Tongue (tissue), 2 donors: ENCODE measurements around the gene ME3. TPM values are rescaled to one million over a fixed set of nuclear protein-coding genes. Genes with fewer than 3 reads are reported as not detected.
A peak's percentile ranks its signal among the peaks of the same experiment; 100 is the strongest.
"Not testable (repeated sequence)": the region's sequence is repeated elsewhere in the genome, so short reads cannot be mapped to it uniquely, and the experiment has no call there.

Experiments used
- DNase-seq: peaks from one replicate; pipeline ENCODE4 v3.0.0-alpha.2; 2015
- total RNA-seq: library from RNA; depleted of rRNA; stranded (reverse); fragments of >200 nt; gene quantifications from one replicate; pipeline ENCODE4 v1.2.3, GENCODE V29; 2014

Gene ME3
- total RNA-seq, 1 donor from 2014 or later, result 18.2 TPM

- DNase-seq, result peak; percentile 77
These were observed 51.4 kb downstream of the ME3 start for GRCh38 chr11:86620891-86621521.

DNA sequence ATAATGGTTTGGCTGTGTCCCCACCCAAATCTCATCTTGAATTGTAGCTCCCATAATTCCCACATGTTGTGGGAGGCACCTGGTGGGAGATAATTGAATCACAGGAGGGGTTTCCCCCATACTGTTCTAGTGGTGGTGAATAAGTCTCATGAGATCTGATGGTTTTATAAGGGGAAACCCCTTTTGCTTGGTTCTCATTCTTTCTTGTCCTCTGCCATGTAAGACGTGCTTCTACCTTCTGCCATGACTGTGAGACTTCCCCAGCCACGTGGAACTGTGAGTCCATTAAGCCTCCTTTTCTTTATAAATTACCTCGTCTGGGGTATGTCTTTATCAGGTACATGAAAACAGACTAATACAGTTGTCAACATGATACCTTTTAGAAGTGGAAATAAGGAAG lies 53.0 kb downstream of the ME3 start:
- not testable (repeated sequence) for DNase-seq

GRCh38 chr11:86617502-86617901 lies 54.9 kb downstream of the ME3 start:
- DNase-seq, result peak; percentile 64

DNA sequence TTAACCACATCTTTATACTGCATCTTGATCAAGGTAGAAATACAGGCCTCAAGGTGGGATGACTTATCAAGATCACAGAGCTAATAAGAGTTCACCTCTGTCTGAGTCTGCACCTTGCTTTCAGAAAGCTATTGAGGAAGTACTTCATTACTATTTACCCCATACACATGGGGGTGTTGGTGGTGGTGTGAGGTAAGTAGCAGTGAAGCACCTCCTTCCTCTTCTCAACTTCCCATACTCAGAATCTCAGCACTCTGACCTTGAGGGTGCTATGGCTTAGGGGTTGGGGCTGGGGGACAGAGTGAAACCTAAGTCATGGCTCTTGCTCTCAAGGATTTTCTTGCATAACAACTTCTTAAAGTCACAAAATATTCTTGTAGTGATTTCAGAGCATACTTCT lies 56.9 kb downstream of the ME3 start:
- no peak for DNase-seq

DNA sequence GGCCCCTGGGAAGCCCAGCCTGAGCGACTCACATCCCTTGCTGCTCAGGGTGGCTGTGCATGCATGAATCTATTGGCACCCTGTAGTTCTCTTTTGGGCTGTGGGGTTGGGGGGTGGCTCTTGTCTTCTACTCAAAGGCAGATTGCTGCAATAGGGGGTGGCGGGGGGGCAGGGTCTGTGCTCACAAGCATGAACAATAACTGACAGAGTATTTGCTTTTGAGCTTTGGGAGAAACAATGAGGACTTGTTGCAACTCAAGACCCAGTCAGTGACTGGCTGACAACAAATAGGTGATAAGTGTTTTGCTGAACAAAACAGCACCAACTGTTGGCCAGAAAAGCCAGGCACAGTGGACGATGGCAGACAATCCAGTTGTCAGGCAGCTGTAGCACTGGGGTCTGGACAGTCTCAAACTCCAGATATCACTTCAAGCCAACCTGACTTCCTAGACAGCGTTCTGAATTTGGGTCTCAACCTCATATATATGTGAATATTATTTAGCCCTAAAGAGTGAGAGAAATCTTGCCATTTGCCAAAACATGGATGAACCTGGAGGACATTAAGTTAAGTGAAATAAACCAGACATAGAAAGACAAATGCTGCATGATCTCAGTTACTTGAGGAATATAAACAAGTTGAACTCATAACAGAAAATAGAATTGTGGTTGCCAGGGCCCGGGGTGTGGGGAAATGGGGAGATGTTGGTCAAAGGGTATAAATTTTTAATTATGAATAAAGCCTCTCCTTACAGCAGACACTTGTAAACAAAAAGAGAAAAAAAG lies 61.7 kb downstream of the ME3 start:
- no peak for DNase-seq

DNA sequence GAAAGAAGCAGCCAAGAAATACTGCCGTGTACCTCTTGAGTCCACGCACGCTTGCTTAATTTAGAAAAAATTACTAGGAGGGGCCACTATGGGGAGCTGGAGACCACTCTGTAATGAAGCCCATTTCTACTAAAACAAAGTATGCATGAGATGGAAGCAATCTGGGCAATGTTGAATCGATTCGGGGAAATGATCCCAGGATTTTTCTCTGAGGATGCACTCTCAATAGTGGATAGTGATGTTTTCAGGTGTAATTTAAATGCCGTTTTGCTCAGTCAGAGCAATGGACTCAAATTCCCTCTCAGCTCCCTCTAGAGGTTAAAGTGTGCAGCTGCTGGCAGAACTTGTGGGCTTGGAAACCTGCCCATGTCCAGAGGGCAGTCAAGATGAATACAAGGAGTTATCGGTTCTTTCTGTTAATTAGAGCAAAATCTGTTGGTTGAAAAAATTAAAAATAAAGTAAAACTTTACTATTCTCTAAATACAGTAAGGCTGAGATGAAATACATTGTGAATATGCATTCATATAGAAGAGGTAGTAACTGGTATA lies 64.1 kb downstream of the ME3 start:
- DNase-seq, result peak; percentile 91

GRCh38 chr11:86606836-86607481 lies 65.5 kb downstream of the ME3 start:
- DNase-seq, result peak; percentile 48

DNA sequence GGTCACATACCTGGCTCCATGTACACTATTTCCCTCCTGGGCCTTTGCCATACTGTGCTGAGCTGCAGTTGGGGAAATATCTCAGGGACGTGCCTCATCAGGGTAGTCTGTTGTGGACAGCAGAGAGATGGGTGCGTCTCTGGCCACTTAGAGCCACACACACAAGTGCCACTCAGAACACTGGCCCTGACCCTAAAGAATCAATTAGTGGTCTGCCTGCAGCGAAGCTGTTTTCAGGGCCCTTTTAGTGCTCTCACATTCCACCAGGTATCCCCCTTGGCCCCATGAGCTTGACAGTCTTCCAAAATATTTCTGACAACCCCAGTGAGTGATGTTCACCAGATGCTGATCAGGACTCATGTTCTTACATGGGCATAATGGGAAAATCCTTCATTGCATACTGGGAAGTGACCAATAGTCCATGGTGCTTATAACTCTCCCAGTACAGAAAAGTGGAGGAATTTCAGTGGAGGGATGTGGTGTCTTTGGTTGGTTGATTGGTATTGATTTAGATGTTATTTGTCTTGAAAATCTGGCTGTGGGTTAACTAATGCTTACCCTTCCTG lies 66.1 kb downstream of the ME3 start:
- DNase-seq, result peak; percentile 34

GRCh38 chr11:86596861-86597586 lies 75.4 kb downstream of the ME3 start:
- DNase-seq, result peak; percentile 86

GRCh38 chr11:86595955-86596354 lies 76.5 kb downstream of the ME3 start:
- DNase-seq, result no peak

GRCh38 chr11:86595451-86595850 lies 77.0 kb downstream of the ME3 start:
- no peak for DNase-seq

GRCh38 chr11:86594746-86595145 lies 77.7 kb downstream of the ME3 start:
- no peak for DNase-seq

GRCh38 chr11:86593833-86594232 lies 78.6 kb downstream of the ME3 start:
- no peak for DNase-seq

DNA sequence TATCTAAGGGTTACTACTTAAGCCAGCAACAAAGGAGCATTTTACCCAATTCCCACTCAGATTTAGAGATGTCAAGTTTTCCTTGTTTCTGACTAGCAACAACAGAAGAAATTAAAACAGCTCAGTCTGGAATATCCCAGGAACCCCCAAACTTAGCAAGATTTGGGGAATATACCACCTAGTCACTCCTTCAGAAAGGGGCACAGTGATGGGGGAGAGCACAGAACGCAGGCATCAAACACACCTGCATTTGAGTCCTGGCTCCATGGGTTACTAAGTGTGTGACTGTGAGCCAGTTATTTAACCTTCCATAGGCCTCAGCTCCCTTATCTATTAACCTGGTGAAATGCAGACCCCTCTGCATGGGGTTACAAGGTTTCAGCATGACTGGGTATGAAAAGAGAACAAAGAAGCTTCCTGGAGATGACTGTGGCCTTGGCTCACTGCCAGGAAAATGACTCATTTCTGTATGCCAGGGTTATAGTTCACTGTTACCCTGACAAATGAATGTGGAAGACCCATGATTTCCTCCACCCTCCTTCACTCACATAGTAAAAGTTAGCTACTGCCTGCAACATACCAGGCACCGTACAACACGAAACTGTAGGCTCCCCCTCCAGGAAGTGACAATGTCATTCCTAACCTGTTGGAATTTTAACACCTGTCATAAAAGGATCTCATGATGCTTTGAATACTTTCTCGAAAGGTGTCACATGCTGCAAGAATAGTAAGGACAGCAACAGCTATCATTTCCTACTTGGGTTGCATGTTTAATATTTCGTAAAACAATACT lies 79.6 kb downstream of the ME3 start:
- peak; percentile 48 for DNase-seq

GRCh38 chr11:86592047-86592591 lies 80.3 kb downstream of the ME3 start:
- no peak for DNase-seq

DNA sequence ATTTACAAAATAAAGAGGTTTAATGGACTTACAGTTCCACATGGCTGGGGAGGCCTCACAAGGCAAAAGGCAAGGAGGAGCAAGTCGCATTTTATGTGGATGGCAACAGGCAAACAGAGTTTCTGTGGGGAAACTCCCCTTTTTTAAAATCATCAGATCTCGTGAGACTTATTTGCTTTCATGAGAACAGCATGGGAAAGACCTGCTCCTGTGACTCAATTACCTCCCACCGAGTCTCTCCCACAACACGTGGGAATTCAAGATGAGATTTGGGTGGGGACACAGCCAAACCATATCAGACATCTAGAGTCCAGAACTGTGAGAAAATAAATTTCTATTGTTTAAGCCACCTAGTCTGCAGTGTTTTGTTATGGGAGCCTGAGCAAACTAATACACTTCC lies 80.8 kb downstream of the ME3 start:
- no peak for DNase-seq

DNA sequence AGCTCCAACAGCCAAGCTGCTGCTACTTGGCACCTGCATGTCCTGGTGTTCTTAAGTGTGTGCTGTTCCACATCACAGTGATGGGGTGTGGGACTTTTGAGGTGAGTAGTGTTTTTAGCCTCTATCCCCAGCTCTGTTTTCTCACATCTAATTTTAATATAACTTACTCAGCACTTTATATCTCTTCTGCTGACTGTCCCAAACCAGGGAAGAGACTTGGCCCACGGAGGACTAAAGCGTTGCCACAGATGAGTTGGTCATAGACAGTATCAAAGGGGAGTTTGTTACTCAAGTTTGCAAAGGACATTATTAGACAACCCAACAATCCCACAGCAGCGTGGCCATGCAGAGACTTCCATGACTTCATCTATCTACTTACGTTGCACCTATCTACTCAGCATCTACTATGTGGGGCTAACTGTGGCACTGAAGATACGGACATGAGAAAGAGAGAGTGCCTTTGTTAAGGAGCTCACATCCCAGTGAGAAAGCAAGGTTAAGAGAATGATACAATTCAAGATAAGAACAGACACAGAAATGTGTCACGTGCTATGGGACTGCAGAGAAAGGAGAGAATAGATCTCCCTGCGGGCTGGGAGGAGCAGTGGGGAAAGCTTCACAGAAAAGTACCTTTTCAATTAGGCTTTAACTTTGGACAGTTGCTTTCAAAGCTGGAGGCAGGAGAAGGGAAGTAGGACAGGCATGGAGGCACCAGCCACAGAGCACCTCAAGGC lies 82.4 kb downstream of the ME3 start:
- DNase-seq, result no peak

- DNase-seq, result no peak
These were observed 83.2 kb downstream of the ME3 start for GRCh38 chr11:86589204-86589603.

- DNase-seq, result no peak
These were observed 83.8 kb downstream of the ME3 start for GRCh38 chr11:86588566-86589090.
